Naive thymus-derived CD8-positive, alpha-beta T cell (primary cell): Measurements from ENCODE around the gene CDK15. TPM values are rescaled to one million over a fixed set of nuclear protein-coding genes. Genes with fewer than 3 reads are reported as not detected.
"Not testable (repeated sequence)": the region's sequence is repeated elsewhere in the genome, so short reads cannot be mapped to it uniquely, and the experiment has no call there.

Experiments used
- ATAC-seq, 2 donors: fragments of 150-1000 bp; cut with Tn5 transposase in 1 of 2; sonication (Bioruptor Pico), chemical (Tn5 transposase) in 1 of 2; 1 replicate in 1 of 2; 2 replicates in 1 of 2; pipeline ENCODE4 v1.10.0; 2021; ENCODE audit warnings: mild to moderate bottlenecking in 2 of 2, moderate library complexity in 2 of 2
- POLR2A ChIA-PET: fragments of 350-600 bp; sonication (Branson Sonifier 250); formaldehyde crosslinking; loops from one replicate; lab custom pipeline; 2021; ENCODE audit warnings: antibody characterized with exemption; lab: Charles Lee
- DNase-seq, 10 donors: peaks; one replicate each; pipeline versions ENCODE4 v3.0.0 to v3.0.0-alpha.2; 2020 to 2022
- H3K27ac Mint-ChIP-seq, 10 donors: one replicate each; pipeline ENCODE4 v1.8.0; 2020 to 2022; ENCODE audit warnings: mild to moderate bottlenecking in 10 of 10, mixed read lengths in 10 of 10, moderate library complexity in 4 of 10, inconsistent platforms in 1 of 10
- H3K27me3 Mint-ChIP-seq, 5 donors: one replicate each; pipeline ENCODE4 v1.8.0; 2021 to 2022; ENCODE audit warnings: mixed read lengths in 5 of 5
- H3K36me3 Mint-ChIP-seq, 3 donors: one replicate each; pipeline ENCODE4 v1.8.0; 2020 to 2022; ENCODE audit warnings: mixed read lengths in 3 of 3, mild to moderate bottlenecking in 2 of 3, inconsistent platforms in 1 of 3
- H3K4me1 Mint-ChIP-seq, 4 donors: one replicate each; pipeline ENCODE4 v1.8.0; 2021 to 2022; ENCODE audit warnings: mixed read lengths in 4 of 4
- H3K4me3 Mint-ChIP-seq, 10 donors: one replicate each; pipeline ENCODE4 v1.8.0; 2020 to 2022; ENCODE audit warnings: mild to moderate bottlenecking in 10 of 10, mixed read lengths in 10 of 10, moderate library complexity in 6 of 10, inconsistent platforms in 1 of 10
- H3K9me3 Mint-ChIP-seq, 9 donors: one replicate each; pipeline ENCODE4 v1.8.0; 2020 to 2022; ENCODE audit warnings: mixed read lengths in 9 of 9, mild to moderate bottlenecking in 3 of 9, inconsistent platforms in 1 of 9, moderate library complexity in 1 of 9
- polyA plus RNA-seq, 3 donors: library from polyadenylated mRNA; unstranded; fragments of 300-500 nt; fragmentation: Illumina TruSeq; gene quantifications; one replicate each; pipeline ENCODE4 v1.2.3, GENCODE V29; 2021
- total RNA-seq, 8 experiments: library from RNA in 2 of 8; stranded (reverse) in 2 of 8; gene quantifications; one replicate each; pipeline ENCODE4 v1.2.3 and lab custom pipeline; 2021 to 2026

CDK15 gene
- total and polyA plus RNA-seq, 5 experiments from 2014 or later: not detected

DNA sequence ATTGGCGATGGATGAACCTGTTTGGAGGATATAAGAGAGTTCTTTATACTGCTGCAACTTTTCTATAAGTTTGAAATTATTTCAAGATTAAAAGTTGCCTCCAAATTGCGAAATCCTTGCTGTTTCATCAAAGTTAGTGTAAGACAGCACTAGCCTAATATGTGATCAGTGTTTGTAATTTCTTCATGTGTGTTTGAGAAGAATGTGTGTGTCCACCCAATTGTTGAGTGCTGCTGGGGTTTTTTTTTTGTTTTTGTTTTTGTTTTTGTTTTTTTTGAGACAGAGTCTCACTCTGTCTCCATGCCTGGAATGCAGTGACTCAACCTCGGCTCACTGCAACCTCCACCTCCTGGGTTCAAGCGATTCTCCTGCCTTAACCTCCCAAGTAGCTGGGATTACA, 33.4 kb downstream of the CDK15 start:
- ATAC-seq: no peak
- peaks cover 2 to 22% (median 7%) of the 10 kb centered on the region in 9 donors for H3K9me3 Mint-ChIP-seq
- peaks cover 0 to 12% (median 9%) of the 10 kb centered on the region in 3 donors for H3K36me3 Mint-ChIP-seq
- H3K4me1 Mint-ChIP-seq: no peaks in the 10 kb centered on the region
- no peak overlapping the region for H3K27ac Mint-ChIP-seq
- peaks cover 4 to 11% (median 9%) of the 10 kb centered on the region in 5 donors for H3K27me3 Mint-ChIP-seq
- POLR2A ChIA-PET: no interaction called here
- H3K4me3 Mint-ChIP-seq: no peak overlapping the region
- DNase-seq: no peak

DNA sequence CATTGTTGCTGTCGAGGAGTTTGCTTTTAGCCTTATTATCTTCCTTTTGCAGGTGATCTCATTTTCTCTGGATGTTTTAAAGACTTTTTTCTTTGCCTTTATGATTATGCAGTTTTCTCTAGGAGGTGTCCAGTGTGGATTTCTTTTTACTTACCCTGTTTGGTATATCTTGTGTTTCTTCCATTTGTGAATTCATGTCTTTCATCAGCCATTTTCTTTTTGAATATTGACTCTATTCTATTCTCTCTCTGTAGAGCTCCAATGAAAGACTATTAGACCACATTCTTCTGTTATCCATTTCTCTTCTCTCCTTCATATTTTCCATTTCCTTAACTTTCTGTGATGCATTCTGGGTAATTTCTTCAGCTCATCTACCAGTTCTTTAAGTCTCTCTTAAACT, 34.4 kb downstream of the CDK15 start:
- POLR2A ChIA-PET: no interaction called here
- Mint-ChIP-seq H3K27ac (no peak overlapping the region), H3K27me3 (peaks cover 4 to 11% (median 9%) of the 10 kb centered on the region in 5 donors), H3K9me3 (peaks cover 2 to 22% (median 7%) of the 10 kb centered on the region in 9 donors), H3K36me3 (peaks cover 0 to 12% (median 9%) of the 10 kb centered on the region in 3 donors), H3K4me3 (no peak overlapping the region), H3K4me1 (no peaks in the 10 kb centered on the region)
- no peak for ATAC-seq
- no peak for DNase-seq

DNA sequence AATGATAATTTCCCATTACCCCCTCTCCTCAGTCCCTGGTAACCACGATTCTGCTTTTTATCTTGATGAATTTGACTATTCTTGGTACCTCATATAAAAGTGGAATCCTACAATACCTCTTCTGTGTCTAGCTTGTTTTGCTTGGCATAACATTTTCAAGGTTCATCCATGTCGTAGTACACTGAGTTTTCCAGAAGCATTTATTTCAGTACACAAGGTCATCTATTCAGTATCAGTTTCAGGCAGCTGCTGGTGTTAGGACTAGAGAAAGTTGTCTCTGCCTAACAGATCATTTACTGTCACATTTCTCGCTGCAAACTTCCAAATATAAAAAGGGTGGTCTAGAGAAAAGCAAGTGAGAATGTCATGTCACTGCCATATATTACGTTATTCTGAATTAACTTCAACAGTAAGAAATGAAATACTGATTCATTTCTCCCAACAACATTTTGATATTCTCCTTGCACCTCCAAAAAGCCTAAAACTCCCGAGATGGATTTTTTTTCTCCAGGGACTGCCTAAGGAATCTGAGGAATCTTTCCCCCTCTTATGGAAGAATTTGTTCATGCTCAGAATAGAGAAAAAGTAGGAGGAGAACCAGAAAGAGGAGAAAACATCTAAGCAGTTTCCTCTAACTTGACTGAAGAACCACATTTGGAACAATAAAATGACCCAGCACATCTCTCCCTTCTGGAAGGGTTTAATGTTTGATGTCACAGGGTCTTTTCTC, 36.0 kb downstream of the CDK15 start:
- peaks cover 0 to 12% (median 9%) of the 10 kb centered on the region in 3 donors for H3K36me3 Mint-ChIP-seq
- H3K4me3 Mint-ChIP-seq: no peak overlapping the region
- DNase-seq: no peak
- H3K27me3 Mint-ChIP-seq: peaks cover 0 to 8% (median 4%) of the 10 kb centered on the region in 5 donors
- H3K27ac Mint-ChIP-seq: no peak overlapping the region
- POLR2A ChIA-PET: no interaction called here
- no peak for ATAC-seq
- peaks cover 2 to 22% (median 7%) of the 10 kb centered on the region in 9 donors for H3K9me3 Mint-ChIP-seq
- H3K4me1 Mint-ChIP-seq: no peaks in the 10 kb centered on the region

DNA sequence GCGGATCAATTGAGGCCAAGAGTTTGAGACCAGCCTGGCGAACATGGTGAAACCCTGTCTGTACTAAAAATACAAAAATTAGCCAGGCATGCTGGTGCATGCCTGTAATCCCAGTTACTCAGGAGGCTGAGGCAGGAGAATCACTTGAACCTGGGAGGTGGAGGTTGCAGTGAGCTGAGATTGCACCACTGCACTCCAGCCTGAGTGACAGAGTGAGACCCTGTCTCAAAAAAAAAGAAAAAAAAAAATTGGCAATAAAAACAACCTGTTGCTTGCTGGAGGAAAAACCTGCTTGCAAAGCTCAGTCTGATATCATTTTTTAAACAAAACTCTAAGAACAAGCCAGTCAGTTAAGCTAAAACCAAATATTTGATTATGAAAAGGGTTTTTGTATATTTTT, 38.6 kb downstream of the CDK15 start:
- POLR2A ChIA-PET, ATAC-seq, H3K4me3 Mint-ChIP-seq, H3K4me1 Mint-ChIP-seq, H3K27ac Mint-ChIP-seq, DNase-seq: not testable (repeated sequence)
- Mint-ChIP-seq H3K27me3 (peaks cover 0 to 16% (median 5%) of the 10 kb centered on the region in 5 donors), H3K9me3 (peaks cover 2 to 16% (median 7%) of the 10 kb centered on the region in 9 donors), H3K36me3 (peaks cover 0 to 12% (median 9%) of the 10 kb centered on the region in 3 donors)

DNA sequence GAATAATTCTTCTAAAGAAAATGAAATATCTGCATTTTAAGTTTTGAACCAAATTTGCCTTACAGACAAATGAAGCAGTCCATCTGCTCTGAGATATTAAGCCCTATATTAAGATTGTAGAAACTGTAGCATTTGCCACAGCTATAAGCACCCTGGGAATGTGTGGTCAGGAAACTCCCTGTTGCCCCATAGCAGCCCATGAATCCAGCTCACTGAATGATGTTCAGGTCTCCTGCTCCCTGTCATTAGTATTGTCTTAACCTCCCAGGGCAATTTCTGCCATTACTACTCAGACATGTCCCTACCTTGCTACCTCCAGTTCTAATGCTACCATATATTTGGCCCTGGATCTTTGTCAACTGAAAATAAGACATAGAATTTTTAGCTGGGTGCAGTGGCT, 41.1 kb downstream of the CDK15 start:
- Mint-ChIP-seq H3K27ac (no peak overlapping the region), H3K27me3 (peaks cover 0 to 15% (median 6%) of the 10 kb centered on the region in 5 donors), H3K4me1 (no peaks in the 10 kb centered on the region), H3K4me3 (no peak overlapping the region), H3K9me3 (no peaks in the 10 kb centered on the region), H3K36me3 (no peaks in the 10 kb centered on the region)
- POLR2A ChIA-PET: no interaction called here
- ATAC-seq (no peak), DNase-seq (no peak)

DNA sequence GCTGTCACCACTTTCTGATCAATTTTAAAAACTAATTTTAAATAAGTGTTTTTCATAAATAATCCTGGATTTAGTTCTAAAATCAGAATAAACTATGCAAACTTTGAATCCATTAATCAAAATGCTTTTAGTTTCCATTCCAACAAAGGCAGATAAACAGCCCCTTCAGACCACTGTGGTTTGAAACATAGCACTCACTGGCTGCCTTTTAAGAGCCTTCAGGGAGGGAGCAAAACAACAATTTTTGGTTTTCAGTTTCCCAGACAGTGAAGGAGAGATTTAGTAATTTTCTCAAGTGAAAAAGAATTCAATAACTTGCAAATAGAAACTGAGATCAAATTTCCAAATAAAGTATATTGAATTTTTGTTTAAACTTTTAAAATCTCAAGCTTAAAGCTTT, 46.1 kb downstream of the CDK15 start:
- H3K4me3 Mint-ChIP-seq: no peak overlapping the region
- POLR2A ChIA-PET: no interaction called here
- no peak overlapping the region for H3K27ac Mint-ChIP-seq
- H3K27me3 Mint-ChIP-seq: peaks cover 0 to 20% (median 5%) of the 10 kb centered on the region in 5 donors
- H3K36me3 Mint-ChIP-seq: no peaks in the 10 kb centered on the region
- no peaks in the 10 kb centered on the region for H3K9me3 Mint-ChIP-seq
- DNase-seq: no peak
- ATAC-seq: no peak
- H3K4me1 Mint-ChIP-seq: no peaks in the 10 kb centered on the region

DNA sequence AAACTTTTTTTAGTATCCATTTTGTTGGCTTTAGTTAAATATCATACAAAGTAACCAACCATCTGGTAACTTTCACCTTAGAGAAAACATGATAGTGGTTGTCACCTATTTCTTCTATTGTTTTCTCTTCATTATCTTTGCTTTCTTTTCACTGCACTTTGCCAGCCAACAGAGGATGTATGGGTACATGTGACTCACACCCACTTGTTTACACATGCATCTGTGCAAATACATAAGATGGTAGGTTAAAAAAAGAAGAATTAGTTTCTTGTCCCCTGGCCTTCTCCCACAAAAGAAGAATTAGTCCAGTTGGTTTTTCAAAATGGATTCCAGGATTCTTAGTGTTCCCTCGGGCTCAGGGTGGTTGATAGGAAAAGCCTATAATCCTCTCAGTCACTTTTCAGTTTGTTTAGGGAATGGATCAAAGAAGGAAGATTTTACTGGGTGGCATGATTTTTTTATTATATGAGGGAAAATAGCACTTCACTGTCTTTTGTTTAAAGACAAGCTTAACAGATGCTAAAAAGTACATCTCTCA, 46.6 kb downstream of the CDK15 start:
- no peak for ATAC-seq

DNA sequence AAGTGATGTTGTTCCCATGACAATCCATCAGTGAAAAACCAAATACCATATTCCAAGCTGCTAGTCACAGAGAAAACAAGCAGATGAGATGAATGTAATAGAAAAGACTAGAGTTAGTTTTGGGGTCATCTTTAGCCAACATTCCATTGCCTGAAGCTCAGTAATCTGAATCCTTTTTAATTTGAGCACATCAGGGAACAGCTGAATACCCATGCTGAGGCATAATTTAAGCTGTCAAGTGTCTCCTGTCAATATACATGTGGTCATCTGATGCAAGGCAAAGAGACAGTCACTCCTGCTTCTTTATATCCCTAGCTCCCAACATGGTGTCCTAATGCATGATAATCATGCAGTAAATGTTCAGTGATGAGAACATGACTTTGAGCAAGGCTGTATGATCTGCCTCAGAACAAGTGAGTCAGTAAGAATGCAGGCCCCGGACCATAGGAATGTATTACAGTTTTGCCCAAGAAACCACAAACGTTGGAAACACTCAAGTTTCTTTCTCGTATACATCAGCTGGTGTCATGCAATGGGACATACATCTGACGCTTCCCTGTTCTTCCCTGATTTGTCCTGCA, 48.0 kb downstream of the CDK15 start:
- H3K9me3 Mint-ChIP-seq: no peaks in the 10 kb centered on the region
- DNase-seq: no peak
- peaks cover 0 to 25% (median 5%) of the 10 kb centered on the region in 5 donors for H3K27me3 Mint-ChIP-seq
- POLR2A ChIA-PET: interaction anchor here (0.5 kb wide), 1 partner anchor 34 kb away, joined by 5 read pairs; no protein-coding TSS in a partner anchor
- peaks cover 10 to 14% (median 12%) of the 10 kb centered on the region in 4 donors for H3K4me1 Mint-ChIP-seq
- H3K27ac Mint-ChIP-seq: peak overlapping the region in 1 of 10 donors; percentile 22
- no peak overlapping the region for H3K4me3 Mint-ChIP-seq
- no peak for ATAC-seq
- no peaks in the 10 kb centered on the region for H3K36me3 Mint-ChIP-seq

More for the DNA sequence above, 46.6 kb downstream of the CDK15 start:
- Mint-ChIP-seq H3K27me3 (peaks cover 0 to 24% (median 5%) of the 10 kb centered on the region in 5 donors), H3K4me1 (peaks cover 0 to 3% (median 0%) of the 10 kb centered on the region in 4 donors), H3K4me3 (no peak overlapping the region), H3K36me3 (no peaks in the 10 kb centered on the region), H3K9me3 (no peaks in the 10 kb centered on the region), H3K27ac (no peak overlapping the region)
- no peak for DNase-seq
- POLR2A ChIA-PET: no interaction called here

DNA sequence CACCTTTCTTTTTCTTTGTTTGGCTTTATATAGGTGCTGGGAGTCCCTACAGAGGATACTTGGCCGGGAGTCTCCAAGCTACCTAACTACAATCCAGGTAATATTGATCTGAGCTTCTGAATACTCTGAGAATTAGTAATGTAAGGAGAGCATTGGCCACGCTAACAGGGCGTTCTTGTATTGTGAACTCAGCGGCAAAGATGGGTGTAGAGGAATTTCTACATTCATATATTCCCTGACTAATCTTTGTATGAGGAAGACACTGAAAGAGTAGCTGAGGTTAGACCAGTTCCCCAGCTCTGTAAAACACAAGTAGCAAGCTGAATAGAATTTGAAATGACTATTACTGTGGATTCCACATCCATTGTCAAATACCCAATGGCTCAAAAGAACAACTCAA, 48.5 kb downstream of the CDK15 start:
- POLR2A ChIA-PET: no interaction called here
- no peaks in the 10 kb centered on the region for H3K36me3 Mint-ChIP-seq

DNA sequence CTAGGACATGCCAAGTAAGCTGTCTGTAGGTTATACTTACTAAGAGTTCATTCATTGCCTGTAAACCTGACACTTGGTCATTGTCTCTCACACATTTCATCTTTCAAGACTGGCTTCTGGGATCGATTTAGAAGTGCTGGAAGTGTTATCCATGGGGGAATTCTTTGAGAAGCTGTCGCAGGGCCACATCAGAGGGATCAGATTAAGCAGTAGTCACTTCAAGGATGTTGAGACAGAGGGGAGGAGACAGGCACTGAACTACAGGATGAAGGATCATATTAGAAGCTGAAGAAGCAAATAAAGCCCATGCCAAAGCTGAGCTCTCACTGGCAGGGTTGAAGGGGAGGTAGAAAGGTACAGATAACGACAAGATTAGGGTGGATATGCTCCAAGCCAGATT, 49.0 kb downstream of the CDK15 start:
- H3K36me3 Mint-ChIP-seq: no peaks in the 10 kb centered on the region
- H3K4me1 Mint-ChIP-seq: peaks cover 10 to 16% (median 13%) of the 10 kb centered on the region in 4 donors
- H3K27ac Mint-ChIP-seq: no peak overlapping the region
- no peak for ATAC-seq
- peaks cover 2 to 24% (median 6%) of the 10 kb centered on the region in 5 donors for H3K27me3 Mint-ChIP-seq
- DNase-seq: no peak
- H3K9me3 Mint-ChIP-seq: no peaks in the 10 kb centered on the region
- POLR2A ChIA-PET: no interaction called here
- H3K4me3 Mint-ChIP-seq: no peak overlapping the region

More for the DNA sequence above, 48.5 kb downstream of the CDK15 start:
- H3K4me1 Mint-ChIP-seq: peaks cover 10 to 16% (median 13%) of the 10 kb centered on the region in 4 donors
- no peaks in the 10 kb centered on the region for H3K9me3 Mint-ChIP-seq
- H3K27me3 Mint-ChIP-seq: peaks cover 0 to 24% (median 5%) of the 10 kb centered on the region in 5 donors
- no peak overlapping the region for H3K4me3 Mint-ChIP-seq
- DNase-seq: no peak
- no peak for ATAC-seq
- H3K27ac Mint-ChIP-seq: peak overlapping the region in 1 of 10 donors; percentile 22

DNA sequence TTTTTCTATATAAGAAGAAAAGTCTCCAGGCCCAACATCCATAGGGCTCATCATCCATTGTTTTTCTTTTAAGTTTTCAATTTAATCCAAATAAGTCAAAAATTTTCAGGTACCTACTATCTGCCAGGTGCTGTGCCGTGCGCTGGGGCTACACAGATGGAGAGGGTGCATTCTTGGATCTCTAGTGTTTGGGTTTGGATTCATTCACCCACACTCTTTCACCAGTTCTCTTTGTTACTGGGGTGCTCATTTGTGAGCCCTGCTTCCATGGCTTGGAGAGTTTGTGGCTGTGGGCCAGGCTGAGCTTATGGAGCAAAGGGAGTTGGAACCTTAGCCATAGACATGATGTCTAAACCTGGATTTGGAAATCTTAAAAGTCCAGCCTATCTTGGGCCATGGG, 51.0 kb downstream of the CDK15 start:
- Mint-ChIP-seq H3K27ac (no peak overlapping the region), H3K4me3 (peak overlapping the region in 1 of 10 donors; percentile 5), H3K36me3 (no peaks in the 10 kb centered on the region), H3K27me3 (peaks cover 9 to 25% (median 11%) of the 10 kb centered on the region in 5 donors), H3K9me3 (no peaks in the 10 kb centered on the region), H3K4me1 (peaks cover 12 to 24% (median 16%) of the 10 kb centered on the region in 4 donors)
- POLR2A ChIA-PET: no interaction called here
- DNase-seq (no peak), ATAC-seq (no peak)

DNA sequence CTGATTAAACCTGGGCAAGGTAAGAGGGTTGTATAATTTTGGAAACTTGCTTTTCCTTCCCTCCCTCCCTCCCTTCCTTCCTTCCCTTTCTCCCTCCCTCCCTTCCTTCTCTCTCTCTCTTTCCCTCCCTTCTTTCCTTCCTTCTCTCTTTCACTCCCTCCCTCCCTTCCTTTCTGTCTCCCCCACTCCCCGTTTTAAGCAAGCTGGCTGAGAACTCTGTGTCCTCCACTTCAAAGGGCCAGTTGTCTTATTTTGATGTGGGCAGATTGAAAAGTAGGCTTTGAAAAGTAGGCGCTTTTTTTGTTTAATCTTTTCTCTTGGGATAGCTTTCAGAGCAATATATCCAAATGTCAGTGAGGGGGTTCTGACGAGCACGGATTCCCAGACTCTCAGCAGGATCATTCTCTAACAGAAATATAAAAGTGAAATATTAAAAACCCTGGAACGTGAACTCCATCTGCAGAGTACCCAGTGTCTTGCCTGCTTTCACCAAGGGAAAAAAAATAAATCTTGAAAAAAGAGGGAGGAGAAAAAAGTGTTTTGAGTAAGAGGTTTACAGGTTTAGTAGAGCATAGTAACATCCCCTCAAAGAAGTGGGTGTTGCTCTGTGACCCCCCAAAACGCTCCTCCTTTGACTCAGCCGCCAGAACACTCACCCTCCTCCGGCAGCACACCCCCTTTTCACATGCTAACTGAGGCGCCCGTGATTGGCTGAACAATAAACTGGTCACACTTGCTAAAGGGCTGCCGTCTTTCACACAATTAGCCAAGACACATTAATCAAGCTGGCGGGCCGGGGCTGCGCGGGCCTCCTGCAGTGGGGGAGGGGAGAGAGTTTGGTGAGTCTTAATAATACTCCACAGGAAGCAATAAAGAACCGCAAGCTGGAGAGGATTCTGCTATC, 52.2 kb downstream of the CDK15 start:
- Mint-ChIP-seq H3K36me3 (no peaks in the 10 kb centered on the region), H3K9me3 (no peaks in the 10 kb centered on the region), H3K27ac (peak overlapping the region in 2 of 10 donors; percentile 14 to 25), H3K4me3 (peak overlapping the region; percentile 29 to 77 (median 66)), H3K4me1 (peaks cover 12 to 24% (median 16%) of the 10 kb centered on the region in 4 donors), H3K27me3 (peaks cover 9 to 28% (median 11%) of the 10 kb centered on the region in 5 donors)
- DNase-seq: peak in 4 of 10 donors; percentile 12 to 65 (median 29)
- ATAC-seq: peak; percentile 49 to 75
- POLR2A ChIA-PET: interaction anchor here (0.6 kb wide), 1 partner anchor 327 kb away, joined by 4 read pairs; no protein-coding TSS in a partner anchor
